GM18867 (cell line): ENCODE measurements around the gene P2RX5.
A peak's percentile ranks its signal among the peaks of the same experiment; 100 is the strongest.

Experiments
- ATAC-seq: cut with Tn5 transposase; IDR thresholded peaks from one replicate; pipeline ENCODE4 v1.9.1; 2021; ENCODE audit warnings: mild to moderate bottlenecking, moderate library complexity; ENCODE audit not compliant: unreplicated experiment

The P2RX5 gene

GRCh38 chr17:3681565-3681964, 14.4 kb downstream of the P2RX5 start:
- no peak for ATAC-seq

- no peak for ATAC-seq
These were observed 14.9 kb downstream of the P2RX5 start for GRCh38 chr17:3681057-3681456.

GRCh38 chr17:3679531-3680126, 16.3 kb downstream of the P2RX5 start:
- no peak for ATAC-seq

GRCh38 chr17:3678821-3679530, 17.0 kb downstream of the P2RX5 start:
- no peak for ATAC-seq

GRCh38 chr17:3678095-3678820, 17.7 kb downstream of the P2RX5 start:
- ATAC-seq = no peak

- no peak for ATAC-seq
These were observed 20.1 kb downstream of the P2RX5 start for GRCh38 chr17:3675886-3676285.

GRCh38 chr17:3672571-3672970, 23.4 kb downstream of the P2RX5 start:
- no peak for ATAC-seq

- ATAC-seq = no peak
These were observed 26.4 kb downstream of the P2RX5 start for GRCh38 chr17:3669548-3669947.

- ATAC-seq = no peak
These were observed 26.9 kb downstream of the P2RX5 start for GRCh38 chr17:3669085-3669347.

- peak; percentile 86 for ATAC-seq
These were observed 27.5 kb downstream of the P2RX5 start, which contains the start of the genes EMC6 and TAX1BP3 for GRCh38 chr17:3668279-3669084. TSS of gene EMC6 (plus strand) at chr17:3668812. CDS start at chr17:3669147, 335 bp downstream. TSS of gene TAX1BP3 (minus strand) at chr17:3668578. CDS start at chr17:3668526, 52 bp downstream.

GRCh38 chr17:3667366-3668278, 28.3 kb downstream of the P2RX5 start:
- ATAC-seq = peak; percentile 1

- no peak for ATAC-seq
These were observed 29.4 kb downstream of the P2RX5 start for GRCh38 chr17:3666516-3666915.

GRCh38 chr17:3665834-3666233, 30.1 kb downstream of the P2RX5 start:
- ATAC-seq = no peak

- no peak for ATAC-seq
These were observed 32.6 kb downstream of the P2RX5 start for GRCh38 chr17:3663102-3664011.

GRCh38 chr17:3660311-3660891, 35.6 kb downstream of the P2RX5 start:
- ATAC-seq = no peak

- ATAC-seq = no peak
These were observed 36.3 kb downstream of the P2RX5 start for GRCh38 chr17:3659541-3660111.

GRCh38 chr17:3658784-3659449, 37.0 kb downstream of the P2RX5 start:
- no peak for ATAC-seq
